GM12878 (cell line): ENCODE data around the gene AXL. TPM values are rescaled to one million over a fixed set of nuclear protein-coding genes. Genes with fewer than 3 reads are reported as not detected.

ENCODE experiments used
- BCL11A ChIP-seq: IDR thresholded peaks from 2 replicates; pipeline ENCODE4 v1.6.1; 2011; ENCODE audit warnings: low read depth, low read length
- BRCA1 ChIP-seq: IDR thresholded peaks from 2 replicates; pipeline ENCODE4 v1.6.1; 2011; ENCODE audit warnings: low read depth, low read length, improper control_type of control experiment
- FOS ChIP-seq: IDR thresholded peaks from 3 replicates; pipeline ENCODE4 v1.6.1; 2011; ENCODE audit warnings: borderline replicate concordance; ENCODE audit not compliant: insufficient read length; ENCODE audit errors: extremely low read depth
- GABPA ChIP-seq: IDR thresholded peaks from 2 replicates; pipeline ENCODE4 v1.6.1; 2014; ENCODE audit warnings: antibody characterized with exemption, low read depth, mild to moderate bottlenecking, inconsistent platforms
- HCFC1 ChIP-seq: fragments of 150-350 bp; IDR thresholded peaks from 2 replicates; pipeline ENCODE4 v1.6.1; 2014; ENCODE audit warnings: low read length
- KAT2A ChIP-seq: conservative IDR thresholded peaks from 2 replicates; pipeline ENCODE4 v1.6.1; 2011; ENCODE audit warnings: low read depth, low read length; ENCODE audit not compliant: control insufficient read depth
- LARP7 ChIP-seq: fragments of 450-650 bp; IDR thresholded peaks from 2 replicates; pipeline ENCODE4 v1.6.1; 2017; ENCODE audit warnings: mild to moderate bottlenecking
- PAX5 ChIP-seq: IDR thresholded peaks from 2 replicates; pipeline ENCODE4 v1.6.1; 2011; ENCODE audit warnings: low read depth, low read length, borderline replicate concordance
- POLR2A ChIP-seq: IDR thresholded peaks from 2 replicates; pipeline ENCODE4 v1.6.1; 2011; ENCODE audit warnings: low read depth, mild to moderate bottlenecking, low read length
- POLR2AphosphoS2 ChIP-seq: IDR thresholded peaks from 2 replicates; pipeline ENCODE4 v1.6.1; 2011; ENCODE audit warnings: low read depth, mild to moderate bottlenecking, low read length, improper control_type of control experiment, moderate library complexity
- RELA ChIP-seq: fragments of 450-650 bp; IDR thresholded peaks from 2 replicates; pipeline ENCODE4 v1.8.0; 2014; ENCODE audit warnings: borderline replicate concordance; ENCODE audit not compliant: partially characterized antibody
- RUNX3 ChIP-seq: IDR thresholded peaks from 2 replicates; pipeline ENCODE4 v1.6.1; 2012; ENCODE audit warnings: low read length, inconsistent platforms
- SUZ12 ChIP-seq: fragments of 200-600 bp; sonication (generic); IDR thresholded peaks from one replicate; pipeline ENCODE4 v1.6.1; 2018; ENCODE audit warnings: antibody characterized with exemption, mild to moderate bottlenecking; ENCODE audit not compliant: unreplicated experiment
- TCF7 ChIP-seq: IDR thresholded peaks from 2 replicates; pipeline ENCODE4 v1.6.1; 2014; ENCODE audit warnings: antibody characterized with exemption, borderline replicate concordance
- ZBED1 ChIP-seq: IDR thresholded peaks from 2 replicates; pipeline ENCODE4 v1.6.1; 2016; ENCODE audit warnings: borderline replicate concordance
- polyA plus RNA-seq, 11 experiments: library from polyadenylated mRNA; depleted of rRNA in 4 of 11; unstranded in 6 of 11; stranded (reverse) in 5 of 11; fragments of >200 nt; fragmentation: Nextera tagmentation in 4 of 11; fragmentation: Illumina TruSeq in 1 of 11; extraction: Ambion mirVana in 4 of 11; extraction: Trizol in 1 of 11; gene quantifications; 1 replicate in 1 of 11; 2 replicates in 10 of 11; pipeline versions ENCODE4 v1.2.1 to v1.2.3, GENCODE V29; 2011 to 2016; ENCODE audit warnings: inconsistent platforms in 2 of 11, missing spikeins in 2 of 11, low read depth in 1 of 11
- total RNA-seq, 4 experiments: library from RNA; depleted of rRNA in 3 of 4; stranded (reverse); fragments of >200 nt in 3 of 4; fragmentation: Illumina TruSeq in 1 of 4; extraction: Trizol in 1 of 4; gene quantifications; 2 replicates each; pipeline versions ENCODE4 v1.2.1 to v1.2.3, GENCODE V29; 2013 to 2021
- TF ChIP-seq, protein P1 (sequence below): IDR thresholded peaks from 2 replicates; pipeline ENCODE4 v1.6.1; 2012; ENCODE audit warnings: low read depth, low read length, improper control_type of control experiment
- TF ChIP-seq, protein P2 (sequence below): fragments of 450-650 bp; formaldehyde crosslinking; IDR thresholded peaks from 2 replicates; pipeline ENCODE4 v1.5.0; 2022; ENCODE audit warnings: mild to moderate bottlenecking, missing genetic modification characterization
- TF ChIP-seq, protein P3 (sequence below): fragments of 450-650 bp; IDR thresholded peaks from 2 replicates; pipeline ENCODE4 v1.6.1; 2016; ENCODE audit warnings: mild to moderate bottlenecking
- TF ChIP-seq, protein P4 (sequence below): IDR thresholded peaks from 2 replicates; pipeline ENCODE4 v1.6.1; 2012; ENCODE audit warnings: mild to moderate bottlenecking, low read depth, low read length
- TF ChIP-seq, protein P5 (sequence below): fragments of 450-650 bp; IDR thresholded peaks from 2 replicates; pipeline ENCODE4 v1.6.1; 2017; ENCODE audit warnings: borderline replicate concordance

Gene AXL
- total and polyA plus RNA-seq, 10 of the 15 experiments (the other 5 are each of a cell fraction or from before 2014, with no cell fraction given), result under 0.01 to 0.33 (median 0.07) TPM; not detected in 4

DNA sequence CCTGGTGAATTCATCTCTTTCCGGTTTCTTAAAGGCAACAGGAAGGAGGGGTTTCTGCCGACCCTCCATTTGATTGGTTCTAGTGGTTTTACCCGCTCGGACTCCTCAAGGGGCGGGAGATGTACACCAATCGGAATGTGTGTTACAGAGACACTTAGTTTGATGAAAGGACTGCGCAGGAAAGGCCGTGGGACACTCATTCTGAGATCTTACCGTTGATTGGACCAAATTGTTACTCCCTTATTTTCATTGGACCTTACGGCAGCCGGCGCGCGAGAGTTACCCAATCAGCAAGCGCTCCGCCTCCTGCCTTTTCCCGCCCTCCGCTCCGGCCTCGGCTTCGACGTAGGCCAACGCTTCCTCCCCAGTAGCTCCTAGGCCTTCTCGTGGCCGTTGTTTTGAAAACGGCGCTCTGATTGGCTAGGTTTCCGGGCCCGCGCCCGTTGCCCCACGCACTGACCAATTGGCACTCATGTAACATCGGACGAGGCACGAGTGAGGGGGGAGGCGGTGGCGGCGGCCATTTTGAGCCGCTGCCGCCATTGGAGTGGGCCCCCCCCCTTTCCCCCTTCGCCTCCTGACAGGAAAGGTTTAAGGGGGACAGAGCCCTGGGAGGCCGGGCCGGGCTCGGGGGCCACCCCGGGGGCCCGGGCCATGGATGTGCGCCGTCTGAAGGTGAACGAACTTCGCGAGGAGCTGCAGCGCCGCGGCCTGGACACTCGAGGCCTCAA is 45.0 kb downstream of the AXL start, which contains the start of gene HNRNPUL1 (continued):
- TF ChIP-seq, protein P1, sequence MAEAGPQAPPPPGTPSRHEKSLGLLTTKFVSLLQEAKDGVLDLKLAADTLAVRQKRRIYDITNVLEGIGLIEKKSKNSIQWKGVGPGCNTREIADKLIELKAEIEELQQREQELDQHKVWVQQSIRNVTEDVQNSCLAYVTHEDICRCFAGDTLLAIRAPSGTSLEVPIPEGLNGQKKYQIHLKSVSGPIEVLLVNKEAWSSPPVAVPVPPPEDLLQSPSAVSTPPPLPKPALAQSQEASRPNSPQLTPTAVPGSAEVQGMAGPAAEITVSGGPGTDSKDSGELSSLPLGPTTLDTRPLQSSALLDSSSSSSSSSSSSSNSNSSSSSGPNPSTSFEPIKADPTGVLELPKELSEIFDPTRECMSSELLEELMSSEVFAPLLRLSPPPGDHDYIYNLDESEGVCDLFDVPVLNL, result peak; percentile 87
- no peak; the same call in 1 of the 2 replicates for TF ChIP-seq POLR2AphosphoS2
- no peak; the same call in 1 of the 2 replicates for TF ChIP-seq LARP7
- TF ChIP-seq, protein P2, sequence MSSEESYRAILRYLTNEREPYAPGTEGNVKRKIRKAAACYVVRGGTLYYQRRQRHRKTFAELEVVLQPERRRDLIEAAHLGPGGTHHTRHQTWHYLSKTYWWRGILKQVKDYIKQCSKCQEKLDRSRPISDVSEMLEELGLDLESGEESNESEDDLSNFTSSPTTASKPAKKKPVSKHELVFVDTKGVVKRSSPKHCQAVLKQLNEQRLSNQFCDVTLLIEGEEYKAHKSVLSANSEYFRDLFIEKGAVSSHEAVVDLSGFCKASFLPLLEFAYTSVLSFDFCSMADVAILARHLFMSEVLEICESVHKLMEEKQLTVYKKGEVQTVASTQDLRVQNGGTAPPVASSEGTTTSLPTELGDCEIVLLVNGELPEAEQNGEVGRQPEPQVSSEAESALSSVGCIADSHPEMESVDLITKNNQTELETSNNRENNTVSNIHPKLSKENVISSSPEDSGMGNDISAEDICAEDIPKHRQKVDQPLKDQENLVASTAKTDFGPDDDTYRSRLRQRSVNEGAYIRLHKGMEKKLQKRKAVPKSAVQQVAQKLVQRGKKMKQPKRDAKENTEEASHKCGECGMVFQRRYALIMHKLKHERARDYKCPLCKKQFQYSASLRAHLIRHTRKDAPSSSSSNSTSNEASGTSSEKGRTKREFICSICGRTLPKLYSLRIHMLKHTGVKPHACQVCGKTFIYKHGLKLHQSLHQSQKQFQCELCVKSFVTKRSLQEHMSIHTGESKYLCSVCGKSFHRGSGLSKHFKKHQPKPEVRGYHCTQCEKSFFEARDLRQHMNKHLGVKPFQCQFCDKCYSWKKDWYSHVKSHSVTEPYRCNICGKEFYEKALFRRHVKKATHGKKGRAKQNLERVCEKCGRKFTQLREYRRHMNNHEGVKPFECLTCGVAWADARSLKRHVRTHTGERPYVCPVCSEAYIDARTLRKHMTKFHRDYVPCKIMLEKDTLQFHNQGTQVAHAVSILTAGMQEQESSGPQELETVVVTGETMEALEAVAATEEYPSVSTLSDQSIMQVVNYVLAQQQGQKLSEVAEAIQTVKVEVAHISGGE (CRISPR knock-in tag), result no peak
- TF ChIP-seq FOS, result peak; percentile 92
- TF ChIP-seq POLR2A, result 0 out of 2 replicates have a peak, but pooled peaks have one; percentile 2
- TF ChIP-seq BCL11A, result no peak
- TF ChIP-seq HCFC1, result peak; percentile 61
- TF ChIP-seq, protein P3, sequence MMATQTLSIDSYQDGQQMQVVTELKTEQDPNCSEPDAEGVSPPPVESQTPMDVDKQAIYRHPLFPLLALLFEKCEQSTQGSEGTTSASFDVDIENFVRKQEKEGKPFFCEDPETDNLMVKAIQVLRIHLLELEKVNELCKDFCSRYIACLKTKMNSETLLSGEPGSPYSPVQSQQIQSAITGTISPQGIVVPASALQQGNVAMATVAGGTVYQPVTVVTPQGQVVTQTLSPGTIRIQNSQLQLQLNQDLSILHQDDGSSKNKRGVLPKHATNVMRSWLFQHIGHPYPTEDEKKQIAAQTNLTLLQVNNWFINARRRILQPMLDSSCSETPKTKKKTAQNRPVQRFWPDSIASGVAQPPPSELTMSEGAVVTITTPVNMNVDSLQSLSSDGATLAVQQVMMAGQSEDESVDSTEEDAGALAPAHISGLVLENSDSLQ, result peak; percentile 91
- TF ChIP-seq KAT2A, result no peak
- no peak for TF ChIP-seq BRCA1
- 0 out of 2 replicates have a peak, but pooled peaks have one; percentile 13 for TF ChIP-seq ZBED1
- TF ChIP-seq RELA, result no peak
- TF ChIP-seq SUZ12, result no peak
- TF ChIP-seq TCF7, result peak; percentile 90
- TF ChIP-seq RUNX3, result peak; percentile 9
- TF ChIP-seq, protein P4, sequence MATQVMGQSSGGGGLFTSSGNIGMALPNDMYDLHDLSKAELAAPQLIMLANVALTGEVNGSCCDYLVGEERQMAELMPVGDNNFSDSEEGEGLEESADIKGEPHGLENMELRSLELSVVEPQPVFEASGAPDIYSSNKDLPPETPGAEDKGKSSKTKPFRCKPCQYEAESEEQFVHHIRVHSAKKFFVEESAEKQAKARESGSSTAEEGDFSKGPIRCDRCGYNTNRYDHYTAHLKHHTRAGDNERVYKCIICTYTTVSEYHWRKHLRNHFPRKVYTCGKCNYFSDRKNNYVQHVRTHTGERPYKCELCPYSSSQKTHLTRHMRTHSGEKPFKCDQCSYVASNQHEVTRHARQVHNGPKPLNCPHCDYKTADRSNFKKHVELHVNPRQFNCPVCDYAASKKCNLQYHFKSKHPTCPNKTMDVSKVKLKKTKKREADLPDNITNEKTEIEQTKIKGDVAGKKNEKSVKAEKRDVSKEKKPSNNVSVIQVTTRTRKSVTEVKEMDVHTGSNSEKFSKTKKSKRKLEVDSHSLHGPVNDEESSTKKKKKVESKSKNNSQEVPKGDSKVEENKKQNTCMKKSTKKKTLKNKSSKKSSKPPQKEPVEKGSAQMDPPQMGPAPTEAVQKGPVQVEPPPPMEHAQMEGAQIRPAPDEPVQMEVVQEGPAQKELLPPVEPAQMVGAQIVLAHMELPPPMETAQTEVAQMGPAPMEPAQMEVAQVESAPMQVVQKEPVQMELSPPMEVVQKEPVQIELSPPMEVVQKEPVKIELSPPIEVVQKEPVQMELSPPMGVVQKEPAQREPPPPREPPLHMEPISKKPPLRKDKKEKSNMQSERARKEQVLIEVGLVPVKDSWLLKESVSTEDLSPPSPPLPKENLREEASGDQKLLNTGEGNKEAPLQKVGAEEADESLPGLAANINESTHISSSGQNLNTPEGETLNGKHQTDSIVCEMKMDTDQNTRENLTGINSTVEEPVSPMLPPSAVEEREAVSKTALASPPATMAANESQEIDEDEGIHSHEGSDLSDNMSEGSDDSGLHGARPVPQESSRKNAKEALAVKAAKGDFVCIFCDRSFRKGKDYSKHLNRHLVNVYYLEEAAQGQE, result no peak
- TF ChIP-seq PAX5, result 0 out of 2 replicates have a peak, but pooled peaks have one; percentile 45
- TF ChIP-seq, protein P5, sequence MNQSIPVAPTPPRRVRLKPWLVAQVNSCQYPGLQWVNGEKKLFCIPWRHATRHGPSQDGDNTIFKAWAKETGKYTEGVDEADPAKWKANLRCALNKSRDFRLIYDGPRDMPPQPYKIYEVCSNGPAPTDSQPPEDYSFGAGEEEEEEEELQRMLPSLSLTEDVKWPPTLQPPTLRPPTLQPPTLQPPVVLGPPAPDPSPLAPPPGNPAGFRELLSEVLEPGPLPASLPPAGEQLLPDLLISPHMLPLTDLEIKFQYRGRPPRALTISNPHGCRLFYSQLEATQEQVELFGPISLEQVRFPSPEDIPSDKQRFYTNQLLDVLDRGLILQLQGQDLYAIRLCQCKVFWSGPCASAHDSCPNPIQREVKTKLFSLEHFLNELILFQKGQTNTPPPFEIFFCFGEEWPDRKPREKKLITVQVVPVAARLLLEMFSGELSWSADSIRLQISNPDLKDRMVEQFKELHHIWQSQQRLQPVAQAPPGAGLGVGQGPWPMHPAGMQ, result no peak
- TF ChIP-seq GABPA, result peak; percentile 85
